GF-D8 (cell line): ENCODE results near the gene DYNLRB1.
"Not testable (repeated sequence)": the region's sequence is repeated elsewhere in the genome, so short reads cannot be mapped to it uniquely, and the experiment has no call there.

Experiments
- DNase-seq: peaks from one replicate; lab custom pipeline; 2025; lab: John Stamatoyannopoulos, UW

DYNLRB1 gene

GRCh38 chr20:34512266-34512954, 3.8 kb upstream of the DYNLRB1 start:
- DNase-seq = no peak

DNA sequence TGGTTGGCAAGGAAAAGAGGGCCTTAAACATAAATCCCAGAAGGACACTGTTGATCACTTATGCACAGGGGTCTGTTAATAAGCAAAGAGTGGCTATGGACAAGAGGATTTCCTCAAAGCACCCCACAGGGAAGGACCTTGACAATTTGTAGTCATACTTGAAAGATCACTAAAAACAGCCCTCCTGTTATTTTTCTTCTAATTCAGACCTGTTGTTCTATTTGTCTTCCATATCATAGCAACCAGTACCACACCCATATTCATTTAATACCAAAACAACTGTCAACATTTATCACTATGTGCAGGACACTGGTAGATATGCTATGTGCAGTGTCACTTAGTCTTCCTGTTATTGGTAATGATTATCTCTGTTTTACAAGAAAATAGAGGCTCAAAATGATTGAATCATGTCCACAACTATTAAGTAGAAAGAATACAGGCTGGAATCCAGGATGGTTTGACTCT, 3.2 kb upstream of the DYNLRB1 start:
- DNase-seq = no peak

DNA sequence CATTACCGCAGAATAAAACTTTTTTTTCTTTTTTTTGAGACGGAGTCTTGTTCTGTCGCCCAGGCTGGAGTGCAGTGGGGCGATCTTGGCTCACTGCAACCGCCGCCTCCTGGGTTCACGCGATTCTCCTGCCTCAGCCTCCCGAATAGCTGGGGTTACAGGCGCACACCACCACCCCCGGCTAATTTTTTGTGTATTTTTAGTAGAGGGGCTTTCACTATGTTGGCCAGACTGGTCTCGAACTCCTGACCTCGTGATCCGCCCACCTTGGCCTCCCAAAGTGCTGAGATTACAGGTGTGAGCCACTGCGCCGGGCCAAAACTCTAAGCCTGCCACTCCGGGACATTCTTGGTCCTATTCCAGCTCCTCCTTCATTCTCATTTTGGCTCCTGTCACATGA, 2.2 kb upstream of the DYNLRB1 start:
- DNase-seq = not testable (repeated sequence)

GRCh38 chr20:34514897-34515483, 1.2 kb upstream of the DYNLRB1 start:
- no peak for DNase-seq

GRCh38 chr20:34515484-34516246, 557 bp upstream of the DYNLRB1 start:
- peak; percentile 27 for DNase-seq

DNA sequence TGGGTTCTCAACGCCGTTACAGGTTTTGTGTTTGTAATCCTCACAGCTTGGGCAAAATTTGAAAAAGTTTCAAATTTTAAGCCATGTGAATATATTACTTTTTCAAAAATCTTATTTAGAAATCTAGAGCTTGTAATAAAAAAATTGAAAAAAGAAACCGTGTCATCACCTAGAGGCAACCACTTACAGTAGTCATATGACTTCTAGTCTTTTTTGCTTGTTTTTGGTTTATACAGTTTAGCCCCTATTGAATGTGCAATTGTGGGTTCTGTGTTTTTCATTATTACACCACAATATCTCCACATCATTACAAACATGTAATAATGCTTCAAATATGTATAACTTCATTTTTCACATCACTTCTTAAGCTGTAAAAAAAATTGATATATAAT, 888 bp downstream of the DYNLRB1 start:
- DNase-seq = no peak

GRCh38 chr20:34518863-34519262, 2.6 kb downstream of the DYNLRB1 start:
- DNase-seq = not testable (repeated sequence)

- DNase-seq = not testable (repeated sequence)
Observed at GRCh38 chr20:34519841-34520240, 3.6 kb downstream of the DYNLRB1 start.

DNA sequence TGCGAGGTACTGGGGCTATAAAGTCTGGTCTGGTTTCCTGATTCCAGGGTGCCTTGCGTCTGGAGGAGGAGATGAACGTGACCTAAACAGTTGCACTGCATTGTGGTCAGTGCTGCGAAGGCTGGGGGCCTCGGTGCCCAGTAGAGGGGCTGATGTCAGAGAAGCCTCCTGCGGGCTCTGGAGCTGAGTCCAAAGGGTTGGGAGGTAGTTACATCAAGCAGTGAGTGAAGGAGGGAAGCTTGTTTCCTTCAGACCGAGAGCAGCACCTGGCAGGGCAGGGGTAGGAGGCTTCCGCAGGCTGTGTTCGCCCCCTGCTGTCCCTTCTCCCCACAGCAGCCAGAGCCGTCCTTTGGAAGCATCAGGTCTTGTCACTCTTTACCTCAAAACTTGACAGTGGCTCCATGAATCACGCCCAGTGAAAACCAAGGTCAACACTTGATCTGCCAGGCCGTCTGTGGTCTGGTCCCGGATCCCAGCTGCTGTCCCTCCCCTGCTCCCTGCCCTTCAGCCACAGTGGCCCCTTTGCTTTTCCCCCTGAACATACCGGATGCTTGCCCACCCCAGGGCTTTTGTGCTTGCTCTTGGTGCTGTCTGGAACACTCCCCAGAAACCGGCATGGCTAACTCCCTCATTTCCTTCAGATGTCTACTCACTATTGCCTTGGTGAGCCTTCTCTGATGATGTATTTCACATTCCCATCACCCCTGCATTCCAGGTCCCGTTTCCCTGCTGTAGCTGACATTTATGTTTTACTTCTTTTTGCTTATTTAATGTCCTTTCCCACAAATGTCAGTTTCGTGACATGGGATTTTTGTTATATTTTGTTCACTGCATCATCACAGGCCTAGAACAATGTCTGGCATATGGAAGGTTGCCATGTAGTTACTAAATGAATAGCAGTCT, 7.0 kb downstream of the DYNLRB1 start:
- no peak for DNase-seq

DNA sequence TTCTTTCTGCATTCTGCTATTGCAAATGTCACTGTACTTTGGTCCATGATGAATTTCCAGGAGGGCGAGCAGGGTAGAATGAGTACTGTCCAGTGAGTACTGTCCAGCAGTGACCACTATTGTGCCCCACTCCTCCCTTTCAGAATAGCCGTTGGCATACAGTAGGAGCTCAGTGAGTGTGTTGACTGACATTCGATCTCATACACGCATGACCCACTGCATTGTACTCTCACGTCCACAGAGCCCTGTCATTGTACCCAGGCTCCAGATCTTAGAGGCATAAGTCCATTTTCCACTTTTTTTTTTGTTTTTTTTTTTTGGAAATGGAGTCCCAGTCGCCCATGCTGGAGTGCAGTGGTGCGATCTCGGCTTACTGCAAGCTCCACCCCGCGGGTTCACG, 8.2 kb downstream of the DYNLRB1 start:
- no peak for DNase-seq

DNA sequence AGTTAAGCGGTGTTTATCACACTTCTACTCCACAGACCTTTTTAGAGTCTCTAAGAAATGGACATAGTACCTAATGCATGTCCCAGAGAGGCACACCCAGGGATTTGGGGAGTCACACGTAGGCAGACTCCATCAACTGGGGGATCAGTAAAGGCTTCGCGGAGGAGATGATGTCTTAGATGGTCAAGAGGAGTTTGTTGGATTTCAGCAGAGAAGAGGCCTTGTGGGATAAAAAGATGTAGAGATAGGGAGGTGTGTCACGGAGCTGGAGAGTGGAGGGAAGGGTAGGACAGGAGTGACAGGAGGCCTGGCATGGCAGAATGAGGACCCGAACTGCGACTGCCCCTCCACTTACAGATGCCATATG, 9.1 kb downstream of the DYNLRB1 start:
- DNase-seq = no peak

DNA sequence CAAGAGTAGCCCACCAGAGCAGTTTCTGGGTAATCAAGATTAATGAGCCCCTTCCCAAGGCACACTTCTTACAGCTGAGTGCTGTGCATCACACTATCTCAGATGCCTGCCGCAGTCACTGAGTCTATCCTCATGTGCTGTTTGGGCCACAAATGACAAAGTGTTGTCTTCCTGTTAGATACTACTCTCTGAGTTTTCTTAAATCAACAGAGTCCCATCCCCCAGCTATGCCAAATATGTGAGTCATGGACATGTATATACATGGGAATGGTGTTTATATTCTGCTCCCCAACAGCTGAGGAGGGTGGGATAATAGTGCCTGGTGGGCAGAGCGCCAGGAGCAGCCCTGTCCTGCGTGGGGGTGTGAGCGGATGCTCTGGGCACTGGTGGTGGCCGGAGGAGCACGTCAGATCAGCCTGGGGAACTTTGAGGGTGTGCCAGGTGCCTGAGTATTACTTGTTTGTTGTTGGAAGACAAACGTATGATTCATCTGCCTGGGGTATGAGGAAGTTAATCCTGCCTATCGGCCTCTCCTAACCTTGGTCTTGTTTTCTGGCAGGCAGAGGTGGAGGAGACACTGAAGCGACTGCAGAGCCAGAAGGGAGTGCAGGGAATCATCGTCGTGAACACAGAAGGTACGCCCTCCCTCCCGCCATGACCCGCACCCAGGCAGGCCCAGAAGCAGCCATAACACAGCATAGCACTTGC, 9.6 kb downstream of the DYNLRB1 start:
- no peak for DNase-seq

DNA sequence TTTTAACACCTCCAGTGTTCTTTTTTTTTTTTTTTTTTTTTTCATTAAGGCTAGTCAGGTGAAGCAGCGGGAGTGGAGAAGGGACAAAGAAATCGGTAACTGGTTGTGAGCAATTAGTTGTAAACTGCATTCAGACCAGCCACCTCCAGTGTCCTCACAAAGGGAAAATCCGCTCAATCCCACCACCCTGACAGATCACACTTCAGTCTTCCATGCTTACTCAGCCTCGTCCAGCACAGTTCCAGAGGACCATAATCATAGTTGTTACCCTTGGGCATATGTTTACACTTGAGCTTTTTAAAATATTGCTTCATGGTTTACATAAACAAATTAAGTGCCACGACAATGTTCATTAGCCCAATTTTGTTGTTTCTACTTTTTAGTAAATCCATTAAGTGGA, 10.2 kb downstream of the DYNLRB1 start:
- no peak for DNase-seq

GRCh38 chr20:34527016-34527415, 10.8 kb downstream of the DYNLRB1 start:
- no peak for DNase-seq

GRCh38 chr20:34528921-34529297, 12.7 kb downstream of the DYNLRB1 start:
- no peak for DNase-seq

DNA sequence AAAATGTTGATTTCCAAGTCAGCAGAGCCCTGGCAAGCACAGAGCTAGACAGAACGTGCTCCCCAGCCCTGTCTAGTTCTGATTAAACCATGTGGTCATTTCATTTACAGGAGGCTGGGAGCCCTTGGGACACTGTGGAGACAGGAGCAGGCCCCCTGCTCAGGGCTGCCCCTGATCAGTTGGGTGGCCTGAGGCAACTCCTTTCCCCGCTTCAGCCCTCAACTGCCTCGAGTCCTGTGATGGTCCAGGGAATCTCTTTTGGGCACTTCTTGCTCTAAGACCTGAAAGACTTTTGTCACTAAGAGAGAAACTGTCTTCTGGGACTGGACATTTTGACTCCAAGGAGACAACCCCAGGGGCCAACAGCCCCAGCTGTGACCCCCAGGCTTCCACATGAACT, 13.5 kb downstream of the DYNLRB1 start:
- no peak for DNase-seq

DNA sequence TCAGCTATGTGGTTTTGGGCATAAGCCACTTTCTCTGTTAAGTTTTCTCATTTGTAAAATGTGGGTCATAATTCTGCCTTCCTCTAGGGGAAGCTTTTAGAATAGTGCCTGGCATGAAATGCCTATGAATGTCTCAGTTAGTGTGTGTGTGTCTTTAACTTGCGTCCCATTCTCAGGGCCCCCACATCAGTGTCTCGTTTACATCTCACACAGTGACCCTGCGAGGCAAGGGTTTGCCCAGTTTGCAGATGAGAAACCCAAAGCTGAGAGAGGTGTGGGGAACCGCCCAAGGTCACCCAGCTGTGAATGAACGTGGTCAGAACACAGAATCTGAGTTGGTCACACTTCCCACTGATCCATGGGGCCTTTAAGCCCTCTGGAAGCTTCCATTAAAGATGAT, 14.1 kb downstream of the DYNLRB1 start:
- DNase-seq = no peak

- no peak for DNase-seq
Observed at GRCh38 chr20:34531608-34532265, 15.5 kb downstream of the DYNLRB1 start.

DNA sequence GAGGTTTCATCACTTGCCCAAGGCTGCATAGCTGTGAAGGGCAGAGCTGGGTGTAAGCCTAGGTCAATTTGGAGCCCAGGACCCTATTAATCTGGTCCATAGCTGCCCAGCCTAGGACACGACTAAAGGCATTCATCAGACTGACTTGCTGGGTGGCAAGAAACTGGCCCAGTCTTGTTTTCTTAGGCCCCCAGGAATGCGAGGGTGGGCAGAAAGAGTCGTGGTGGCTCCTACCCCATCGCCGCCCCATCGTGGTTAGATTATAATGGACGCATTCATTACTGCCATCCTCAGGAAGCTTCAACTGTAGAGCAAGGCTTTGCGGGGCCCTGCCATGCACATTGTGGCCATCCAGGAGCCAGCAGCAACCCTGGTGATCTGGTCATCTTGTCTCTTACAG, 16.1 kb downstream of the DYNLRB1 start:
- no peak for DNase-seq

GRCh38 chr20:34532756-34533155, 16.5 kb downstream of the DYNLRB1 start:
- DNase-seq = no peak
